Upper lobe of left lung (tissue), 4 donors: ENCODE data around the gene NADK.

Experiments used
- POLR2A ChIP-seq, 4 donors: fragments of 450-650 bp; IDR thresholded peaks; one replicate each; pipeline ENCODE4 v1.5.1; 2016 to 2017; ENCODE audit warnings: antibody characterized with exemption in 4 of 4, mild to moderate bottlenecking in 2 of 4
- TF ChIP-seq, protein P1 (sequence below), 6 experiments: fragments of 450-650 bp in 4 of 6; fragments of 200-600 bp in 2 of 6; sonication (generic) in 2 of 6; IDR thresholded peaks; one replicate each; pipeline ENCODE4 v1.5.1; 2016 to 2019; ENCODE audit warnings: antibody characterized with exemption in 6 of 6

DNA sequence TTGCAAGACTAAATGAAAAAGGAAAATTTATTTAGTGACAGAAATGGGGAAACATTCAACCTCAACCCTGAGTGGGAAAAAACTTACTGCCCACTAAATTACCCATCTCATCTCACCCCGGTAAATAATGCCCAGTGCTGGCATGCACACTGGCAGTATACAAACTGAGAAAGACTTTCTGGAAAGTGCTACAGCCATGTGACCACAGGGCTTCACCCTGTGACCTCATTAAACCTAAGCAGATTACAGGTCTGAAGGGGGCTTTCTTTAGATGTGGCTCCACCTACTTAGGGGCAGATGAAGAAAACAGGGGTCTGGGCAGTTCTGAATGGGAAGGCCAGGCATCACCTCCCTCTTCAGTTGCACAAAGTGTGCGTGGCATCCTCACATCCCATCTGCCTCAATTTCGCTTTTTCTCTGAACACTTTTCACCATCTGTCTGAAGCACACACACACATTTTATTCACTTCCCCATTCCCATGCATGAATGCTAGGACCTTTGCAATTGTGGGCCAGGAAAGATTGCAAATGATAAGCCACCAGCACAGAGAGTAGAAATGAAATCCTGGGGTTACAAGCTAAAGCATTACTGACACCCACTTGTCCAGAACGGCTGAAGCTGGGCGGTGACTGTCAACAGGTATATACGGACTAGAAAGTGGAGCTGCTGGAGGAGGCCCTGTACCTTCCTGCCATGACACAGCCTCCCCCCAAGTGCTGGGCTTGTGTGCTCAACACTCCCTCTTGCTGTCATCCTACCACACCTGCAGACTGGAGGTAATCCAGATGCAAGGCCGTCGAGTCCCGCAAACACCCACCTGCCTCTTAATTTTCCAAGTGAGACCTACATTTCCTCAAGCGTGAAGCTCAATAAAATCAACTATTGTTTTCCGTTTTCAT lies 2.7 kb downstream of the NADK start:
- no peak for TF ChIP-seq POLR2A (IDR thresholded peaks at IDR 0.05)
- TF ChIP-seq, protein P1, sequence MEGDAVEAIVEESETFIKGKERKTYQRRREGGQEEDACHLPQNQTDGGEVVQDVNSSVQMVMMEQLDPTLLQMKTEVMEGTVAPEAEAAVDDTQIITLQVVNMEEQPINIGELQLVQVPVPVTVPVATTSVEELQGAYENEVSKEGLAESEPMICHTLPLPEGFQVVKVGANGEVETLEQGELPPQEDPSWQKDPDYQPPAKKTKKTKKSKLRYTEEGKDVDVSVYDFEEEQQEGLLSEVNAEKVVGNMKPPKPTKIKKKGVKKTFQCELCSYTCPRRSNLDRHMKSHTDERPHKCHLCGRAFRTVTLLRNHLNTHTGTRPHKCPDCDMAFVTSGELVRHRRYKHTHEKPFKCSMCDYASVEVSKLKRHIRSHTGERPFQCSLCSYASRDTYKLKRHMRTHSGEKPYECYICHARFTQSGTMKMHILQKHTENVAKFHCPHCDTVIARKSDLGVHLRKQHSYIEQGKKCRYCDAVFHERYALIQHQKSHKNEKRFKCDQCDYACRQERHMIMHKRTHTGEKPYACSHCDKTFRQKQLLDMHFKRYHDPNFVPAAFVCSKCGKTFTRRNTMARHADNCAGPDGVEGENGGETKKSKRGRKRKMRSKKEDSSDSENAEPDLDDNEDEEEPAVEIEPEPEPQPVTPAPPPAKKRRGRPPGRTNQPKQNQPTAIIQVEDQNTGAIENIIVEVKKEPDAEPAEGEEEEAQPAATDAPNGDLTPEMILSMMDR (IDR thresholded peaks at IDR 0.05) = no peak
